H9 (cell line): ENCODE measurements around the gene PARP6. TPM values are rescaled to one million over a fixed set of nuclear protein-coding genes. Genes with fewer than 3 reads are reported as not detected.

Experiments
- DNase-seq: peaks from one replicate; pipeline ENCODE4 v3.0.0-alpha.2; 2017
- H2AFZ ChIP-seq: one replicate; pipeline ENCODE4 v1.6.1; 2013; ENCODE audit warnings: mild to moderate bottlenecking, low read length, control low read depth, moderate library complexity
- H2AK5ac ChIP-seq: 2 replicates; pipeline ENCODE4 v1.6.1; 2013; ENCODE audit warnings: low read length, control low read depth, mixed read lengths; ENCODE audit not compliant: insufficient read length
- H2BK120ac ChIP-seq: one replicate; pipeline ENCODE4 v1.6.1; 2013; ENCODE audit warnings: low read depth, mild to moderate bottlenecking, low read length, control low read depth, inconsistent platforms; ENCODE audit not compliant: poor library complexity, severe bottlenecking
- H2BK12ac ChIP-seq: 2 replicates; pipeline ENCODE4 v1.6.1; 2013; ENCODE audit warnings: low read length, control low read depth, mixed read lengths, low read depth; ENCODE audit not compliant: insufficient read length
- H2BK15ac ChIP-seq: 2 replicates; pipeline ENCODE4 v1.6.1; 2013; ENCODE audit warnings: low read depth, low read length, control low read depth
- H2BK20ac ChIP-seq: one replicate; pipeline ENCODE4 v1.6.1; 2013; ENCODE audit warnings: low read depth, mild to moderate bottlenecking, low read length, control low read depth, inconsistent platforms; ENCODE audit not compliant: poor library complexity, severe bottlenecking
- H2BK5ac ChIP-seq: 2 replicates; pipeline ENCODE4 v1.6.1; 2013; ENCODE audit warnings: low read length, control low read depth, mixed read lengths; ENCODE audit not compliant: insufficient read length
- H3K14ac ChIP-seq: 2 replicates; pipeline ENCODE4 v1.6.1; 2013; ENCODE audit warnings: low read length, control low read depth; ENCODE audit not compliant: insufficient read depth
- H3K18ac ChIP-seq: 2 replicates; pipeline ENCODE4 v1.6.1; 2013; ENCODE audit warnings: low read depth, mild to moderate bottlenecking, mixed read lengths, low read length, control low read depth; ENCODE audit not compliant: insufficient read length
- H3K23ac ChIP-seq: 2 replicates; pipeline ENCODE4 v1.6.1; 2013; ENCODE audit warnings: low read length, control low read depth, mixed read lengths, low read depth; ENCODE audit not compliant: insufficient read length
- H3K23me2 ChIP-seq: 2 replicates; pipeline ENCODE4 v1.6.1; 2013; ENCODE audit warnings: low read depth, mild to moderate bottlenecking, mixed read lengths, low read length, control low read depth; ENCODE audit not compliant: insufficient read length, poor library complexity, severe bottlenecking
- H3K27ac ChIP-seq: 2 replicates; pipeline ENCODE4 v1.5.1; 2013; ENCODE audit warnings: low read length, control low read depth, mixed read lengths, low read depth; ENCODE audit not compliant: insufficient read length
- H3K27me3 ChIP-seq: 2 replicates; pipeline ENCODE4 v1.6.1; 2013; ENCODE audit warnings: low read length, control low read depth, inconsistent platforms; ENCODE audit not compliant: insufficient read depth
- H3K4ac ChIP-seq: 2 replicates; pipeline ENCODE4 v1.6.1; 2013; ENCODE audit warnings: low read depth, mild to moderate bottlenecking, control low read depth, inconsistent platforms, low read length, moderate library complexity
- H3K4me1 ChIP-seq: 2 replicates; pipeline ENCODE4 v1.6.1; 2013; ENCODE audit warnings: low read length, control low read depth, inconsistent platforms; ENCODE audit not compliant: insufficient read depth
- H3K4me2 ChIP-seq: 2 replicates; pipeline ENCODE4 v1.6.1; 2013; ENCODE audit warnings: low read length, control low read depth, mixed read lengths; ENCODE audit not compliant: insufficient read length, insufficient read depth
- H3K56ac ChIP-seq: 2 replicates; pipeline ENCODE4 v1.6.1; 2013; ENCODE audit warnings: low read depth, mild to moderate bottlenecking, mixed read lengths, low read length, control low read depth; ENCODE audit not compliant: insufficient read length
- H3K79me1 ChIP-seq: 2 replicates; pipeline ENCODE4 v1.6.1; 2013; ENCODE audit warnings: low read depth, mild to moderate bottlenecking, moderate library complexity, low read length, control low read depth, inconsistent platforms; ENCODE audit not compliant: insufficient read depth, poor library complexity, severe bottlenecking
- H3K79me2 ChIP-seq: 2 replicates; pipeline ENCODE4 v1.6.1; 2013; ENCODE audit warnings: low read length, control low read depth, inconsistent platforms; ENCODE audit not compliant: insufficient read depth
- H3K9ac ChIP-seq: 2 replicates; pipeline ENCODE4 v1.6.1; 2013; ENCODE audit warnings: low read length, control low read depth, mixed read lengths; ENCODE audit not compliant: insufficient read length; ENCODE audit errors: extremely low read depth
- H3K9me3 ChIP-seq: one replicate; pipeline ENCODE4 v1.6.1; 2013; ENCODE audit warnings: low read depth, low read length, inconsistent platforms; ENCODE audit not compliant: control insufficient read depth
- H3T11ph ChIP-seq: one replicate; pipeline ENCODE4 v1.6.1; 2013; ENCODE audit warnings: mild to moderate bottlenecking, low read length, control low read depth, inconsistent platforms
- H4K20me1 ChIP-seq: one replicate; pipeline ENCODE4 v1.6.1; 2013; ENCODE audit not compliant: control insufficient read depth, insufficient read length, insufficient read depth
- H4K5ac ChIP-seq: 2 replicates; pipeline ENCODE4 v1.6.1; 2013; ENCODE audit warnings: low read depth, mild to moderate bottlenecking, mixed read lengths, low read length, control low read depth; ENCODE audit not compliant: insufficient read length
- H4K8ac ChIP-seq: replicated peaks from 2 replicates; pipeline ENCODE4 v1.6.1; 2013; ENCODE audit warnings: low read length, control low read depth, mixed read lengths, low read depth; ENCODE audit not compliant: insufficient read length
- H4K91ac ChIP-seq: 2 replicates; pipeline ENCODE4 v1.6.1; 2013; ENCODE audit warnings: low read depth, mild to moderate bottlenecking, moderate library complexity, mixed read lengths, low read length, control low read depth; ENCODE audit not compliant: insufficient read length
- H3K27ac Mint-ChIP-seq, 3 experiments: 2 replicates in 2 of 3; 3 replicates in 1 of 3; pipeline ENCODE4 v1.8.0; 2020 to 2021; ENCODE audit warnings: mixed read lengths in 3 of 3, mild to moderate bottlenecking in 1 of 3, moderate library complexity in 1 of 3
- H3K27me3 Mint-ChIP-seq: 2 replicates; pipeline ENCODE4 v1.8.0; 2021; ENCODE audit warnings: low read depth, mild to moderate bottlenecking, moderate library complexity, mixed read lengths
- H3K36me3 Mint-ChIP-seq, 3 experiments: 2 replicates in 2 of 3; 3 replicates in 1 of 3; pipeline ENCODE4 v1.8.0; 2020 to 2021; ENCODE audit warnings: low read depth in 3 of 3, mixed read lengths in 3 of 3; ENCODE audit not compliant: insufficient read depth in 1 of 3
- H3K4me1 Mint-ChIP-seq, 2 experiments: 2 replicates each; pipeline ENCODE4 v1.8.0; 2020; ENCODE audit warnings: mixed read lengths in 2 of 2
- H3K4me3 Mint-ChIP-seq, 2 experiments: 2 replicates in 1 of 2; 3 replicates in 1 of 2; pipeline ENCODE4 v1.8.0; 2020 to 2021; ENCODE audit warnings: mild to moderate bottlenecking in 2 of 2, mixed read lengths in 2 of 2, moderate library complexity in 1 of 2
- H3K9me3 Mint-ChIP-seq, 2 experiments: 2 replicates in 1 of 2; 3 replicates in 1 of 2; pipeline ENCODE4 v1.8.0; 2020; ENCODE audit warnings: mild to moderate bottlenecking in 2 of 2, mixed read lengths in 2 of 2, moderate library complexity in 1 of 2
- CTCF ChIP-seq: fragments of 200-600 bp; sonication (generic); conservative IDR thresholded peaks from 3 replicates; pipeline ENCODE4 v1.8.0; 2021; ENCODE audit warnings: antibody characterized with exemption, mild to moderate bottlenecking
- WGBS: extraction: QIAGEN DNeasy Blood & Tissue Kit; methylation state at CpG from one replicate; pipeline ENCODE4 v1.1.7; 2013; ENCODE audit warnings: missing lambda C conversion rate, low lambda C conversion rate, mixed read lengths; ENCODE audit not compliant: insufficient read length; ENCODE audit errors: extremely low coverage; 5-methylcytosine and 5-hydroxymethylcytosine counted together
- total RNA-seq: library from RNA; stranded (reverse); gene quantifications from 2 replicates; pipeline ENCODE4 v1.2.1, GENCODE V29; 2021

The PARP6 gene
- total RNA-seq, 1 experiment from 2014 or later = 54.4 TPM

GRCh38 chr15:72313881-72314280 lies 41.5 kb upstream of the PARP6 start:
- Histone ChIP-seq H2AFZ (no peak overlapping the region), H3K4me1 (no peaks in the 10 kb centered on the region), H4K91ac (no peak overlapping the region), H2AK5ac (no peak overlapping the region), H3K14ac (no peak overlapping the region), H4K8ac (no peak overlapping the region), H4K20me1 (no peaks in the 10 kb centered on the region), H2BK5ac (no peak overlapping the region), H3K4me2 (no peak overlapping the region), H3K23ac (no peak overlapping the region), H3K27ac (no peak overlapping the region), H2BK20ac (no peak overlapping the region), H3K56ac (no peak overlapping the region), H3K79me2 (no peaks in the 10 kb centered on the region), H3K23me2 (no peaks in the 10 kb centered on the region), H3K18ac (no peak overlapping the region), H2BK12ac (no peak overlapping the region), H3K79me1 (no peaks in the 10 kb centered on the region), H4K5ac (no peak overlapping the region), H3K9ac (no peak overlapping the region), H3K4ac (no peak overlapping the region), H2BK120ac (no peak overlapping the region), H3K9me3 (no peaks in the 10 kb centered on the region), H3T11ph (no peak overlapping the region), H2BK15ac (no peak overlapping the region), H3K27me3 (peaks cover 5% of the 10 kb centered on the region; the same call in 1 of the 2 replicates)
- H3K27me3 Mint-ChIP-seq = peaks cover 64% of the 10 kb centered on the region
- peaks cover 4 to 6% of the 10 kb centered on the region in 2 experiments; a peak in 2 of 4 replicates for H3K4me1 Mint-ChIP-seq
- no peak for TF ChIP-seq CTCF
- no peak for DNase-seq
- no peak overlapping the region for H3K27ac Mint-ChIP-seq
- WGBS = no CpG with 5 or more reads among the region's 2 CpGs
- no peaks in the 10 kb centered on the region for H3K36me3 Mint-ChIP-seq
- H3K9me3 Mint-ChIP-seq = 0 out of 5 replicates have a peak, but pooled peaks cover 0 to under 1% of the 10 kb centered on the region in 2 experiments
- H3K4me3 Mint-ChIP-seq = no peak overlapping the region
